ENCODE results near the gene DTX3L. TPM values are rescaled to one million over a fixed set of nuclear protein-coding genes. Genes with fewer than 3 reads are reported as not detected.

The DTX3L gene
- total and polyA plus RNA-seq, 9 of the 15 experiments (the other 6 are each of a cell fraction or from before 2014, with no cell fraction given), result 2.3 to 6.5 (median 3.0) TPM

DNA sequence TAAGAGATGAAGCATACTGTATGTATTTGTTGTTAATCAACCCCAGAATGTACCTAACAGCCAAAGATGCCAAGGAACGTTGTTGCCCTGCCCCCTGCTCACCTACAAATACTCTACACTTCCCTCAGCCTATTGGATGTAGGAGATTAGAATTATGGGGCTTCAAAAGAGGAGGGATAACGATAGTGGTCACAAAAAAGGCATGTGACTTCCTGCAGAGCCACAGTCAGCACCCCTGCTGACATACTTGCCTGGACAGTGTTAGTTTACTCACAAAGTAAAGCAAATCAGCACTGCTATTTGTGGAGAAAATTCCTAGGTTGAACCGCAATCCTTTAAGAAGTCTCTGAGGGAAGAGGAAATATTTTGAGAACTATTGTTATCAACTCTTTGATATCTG, 51.2 kb downstream of the DTX3L start (continued):
- TF ChIP-seq, protein P1, sequence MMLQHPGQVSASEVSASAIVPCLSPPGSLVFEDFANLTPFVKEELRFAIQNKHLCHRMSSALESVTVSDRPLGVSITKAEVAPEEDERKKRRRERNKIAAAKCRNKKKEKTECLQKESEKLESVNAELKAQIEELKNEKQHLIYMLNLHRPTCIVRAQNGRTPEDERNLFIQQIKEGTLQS (IDR thresholded peaks at IDR 0.05), result no peak
- TF ChIP-seq, protein P1 (CRISPR knock-in tag; conservative IDR thresholded peaks at IDR 0.05), result no peak
- TF ChIP-seq, protein P2, sequence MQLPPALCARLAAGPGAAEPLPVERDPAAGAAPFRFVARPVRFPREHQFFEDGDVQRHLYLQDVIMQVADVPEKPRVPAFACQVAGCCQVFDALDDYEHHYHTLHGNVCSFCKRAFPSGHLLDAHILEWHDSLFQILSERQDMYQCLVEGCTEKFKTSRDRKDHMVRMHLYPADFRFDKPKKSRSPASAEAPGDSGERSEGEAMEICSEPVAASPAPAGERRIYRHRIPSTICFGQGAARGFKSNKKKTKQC (CRISPR knock-in tag; IDR thresholded peaks at IDR 0.05), result no peak
- TF ChIP-seq EP400 (IDR thresholded peaks at IDR 0.05), result no peak
- TF ChIP-seq ZBED1 (IDR thresholded peaks at IDR 0.05), result no peak

DNA sequence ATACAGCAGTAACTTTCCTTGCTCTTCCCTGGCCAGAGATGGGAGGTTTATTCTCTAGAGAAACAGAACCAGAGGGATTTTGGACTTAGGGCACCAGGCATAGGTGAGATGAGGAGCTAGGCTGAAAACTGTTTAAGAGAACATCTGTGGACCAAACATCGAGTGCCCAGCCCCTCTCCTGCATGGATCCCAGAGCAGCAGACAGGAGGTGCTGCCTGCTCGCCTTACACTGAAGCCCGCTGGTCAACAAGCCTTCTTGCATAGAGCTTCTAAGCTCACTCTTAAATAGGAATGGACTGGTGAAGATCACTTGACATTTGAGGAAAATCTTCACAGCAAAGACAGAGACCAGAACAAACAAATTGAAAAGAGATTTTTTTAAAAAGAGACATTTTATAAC, 54.5 kb downstream of the DTX3L start:
- POLR2A ChIA-PET, result no interaction called here
- H3K9me3 ChIP-seq (replicated peaks; ENCODE audit: control insufficient read depth, insufficient read depth, low read depth, low read length), result no peaks in the 10 kb centered on the region
- in situ Hi-C loops (cut with MboI) (no loop called here), intact Hi-C loops (cut with micrococcal nuclease) (no loop called here)
- H3K27ac ChIP-seq (ENCODE audit: extremely low read depth, low read depth, low read length), result no peak overlapping the region
- TF ChIP-seq FOXJ2 (tag; IDR thresholded peaks at IDR 0.05), result no peak
- TF ChIP-seq NR2C2 (CRISPR knock-in tag; IDR thresholded peaks at IDR 0.05), result no peak
- no peak for TF ChIP-seq NR2C2 (tag; IDR thresholded peaks at IDR 0.05)
- TF ChIP-seq, protein P3, sequence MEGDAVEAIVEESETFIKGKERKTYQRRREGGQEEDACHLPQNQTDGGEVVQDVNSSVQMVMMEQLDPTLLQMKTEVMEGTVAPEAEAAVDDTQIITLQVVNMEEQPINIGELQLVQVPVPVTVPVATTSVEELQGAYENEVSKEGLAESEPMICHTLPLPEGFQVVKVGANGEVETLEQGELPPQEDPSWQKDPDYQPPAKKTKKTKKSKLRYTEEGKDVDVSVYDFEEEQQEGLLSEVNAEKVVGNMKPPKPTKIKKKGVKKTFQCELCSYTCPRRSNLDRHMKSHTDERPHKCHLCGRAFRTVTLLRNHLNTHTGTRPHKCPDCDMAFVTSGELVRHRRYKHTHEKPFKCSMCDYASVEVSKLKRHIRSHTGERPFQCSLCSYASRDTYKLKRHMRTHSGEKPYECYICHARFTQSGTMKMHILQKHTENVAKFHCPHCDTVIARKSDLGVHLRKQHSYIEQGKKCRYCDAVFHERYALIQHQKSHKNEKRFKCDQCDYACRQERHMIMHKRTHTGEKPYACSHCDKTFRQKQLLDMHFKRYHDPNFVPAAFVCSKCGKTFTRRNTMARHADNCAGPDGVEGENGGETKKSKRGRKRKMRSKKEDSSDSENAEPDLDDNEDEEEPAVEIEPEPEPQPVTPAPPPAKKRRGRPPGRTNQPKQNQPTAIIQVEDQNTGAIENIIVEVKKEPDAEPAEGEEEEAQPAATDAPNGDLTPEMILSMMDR (IDR thresholded peaks at IDR 0.05 in 2 of 3, conservative IDR thresholded peaks at IDR 0.05 in 1 of 3; ENCODE audit: insufficient read depth in 2 of 3, low read depth in 1 of 3, low read length in 3 of 3), result peak in 2 of 3 experiments; percentile 17 to 18; a peak in 1 of 6 replicates
- no peak for TF ChIP-seq MTA3 (IDR thresholded peaks at IDR 0.05; ENCODE audit: borderline replicate concordance)
- H3K9ac ChIP-seq (ENCODE audit: insufficient read depth in 1 of 2, low read depth in 2 of 2, low read length in 2 of 2), result no peak overlapping the region
- ATAC-seq (peak; percentile 51; the same call in 1 of the 3 replicates), DNase-seq (ENCODE audit: extremely low read depth in 1 of 4, low spot score in 3 of 4) (peak in 1 of 4 experiments; percentile 5), FAIRE-seq (no peak)
- H3K4me1 ChIP-seq (replicated peaks in 1 of 2; ENCODE audit: control insufficient read depth in 2 of 2, insufficient read depth in 2 of 2, low read length in 2 of 2), result no peaks in the 10 kb centered on the region
- H3K79me2 ChIP-seq (ENCODE audit: control insufficient read depth, insufficient read depth, low read length), result no peaks in the 10 kb centered on the region
- H4K20me1 ChIP-seq (replicated peaks; ENCODE audit: control insufficient read depth, insufficient read depth, low read length), result no peaks in the 10 kb centered on the region
- H3K9me1 ChIP-seq (ENCODE audit: control insufficient read depth, insufficient read depth, low read length), result no peaks in the 10 kb centered on the region
- CTCF ChIA-PET (ENCODE audit: low intra/inter-chr PET ratio), result no interaction called here
- BruUV-seq (replicated peaks), result no TSS peak
- H3K4me3 ChIP-seq, result no peak overlapping the region
- 4% methylated on average over 3 of the region's 3 CpGs for WGBS (ENCODE audit: insufficient coverage, low coverage, missing lambda C conversion rate)
- no peak overlapping the region for H2AFZ ChIP-seq (ENCODE audit: low read depth, low read length)
- H3K36me3 ChIP-seq (ENCODE audit: control insufficient read depth, insufficient read depth, low read length), result no peaks in the 10 kb centered on the region
- H3K4me2 ChIP-seq (ENCODE audit: insufficient read depth, low read length), result no peak overlapping the region
- H3K27me3 ChIP-seq (ENCODE audit: control insufficient read depth in 2 of 2, insufficient read depth in 2 of 2, low read length in 2 of 2), result peaks cover 6 to 21% of the 10 kb centered on the region in 2 experiments; a peak in 3 of 5 replicates

All from K562 (cell line).